ENCODE results near the gene RIPK3.

Gene RIPK3

DNA sequence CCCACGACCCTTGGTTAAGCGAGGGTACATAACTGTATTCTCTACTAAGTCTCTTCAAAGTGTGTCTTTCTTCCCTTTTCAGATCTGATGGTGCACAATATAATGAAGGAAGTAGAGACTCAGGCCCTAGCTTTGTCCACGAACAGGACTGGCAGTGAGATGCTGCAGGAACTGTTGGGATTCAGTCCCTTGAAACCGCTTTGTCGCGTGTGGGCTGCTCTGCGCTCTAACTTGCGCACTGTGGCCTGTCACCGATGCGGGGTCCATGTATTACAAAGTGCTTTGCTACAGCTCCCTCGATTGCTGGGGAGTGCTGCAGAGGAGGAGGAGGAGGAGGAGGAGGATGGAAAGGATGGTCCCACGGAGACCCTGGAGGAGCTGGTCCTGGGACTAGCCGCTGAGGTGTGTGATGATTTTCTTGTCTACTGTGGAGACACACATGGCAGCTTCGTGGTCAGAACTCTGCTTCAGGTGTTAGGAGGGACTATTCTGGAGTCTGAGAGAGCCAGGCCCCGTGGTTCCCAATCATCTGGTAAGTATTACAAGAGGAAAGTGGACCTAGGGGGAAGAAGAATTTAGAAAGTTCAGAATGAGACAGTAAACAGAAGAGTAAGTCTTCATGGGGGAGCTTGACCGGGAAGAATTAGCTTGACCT lies 39.3 kb downstream of the RIPK3 start:
- DNase-seq, result peak in 3 of 4 experiments; percentile 27 to 37 (median 35)

DNA sequence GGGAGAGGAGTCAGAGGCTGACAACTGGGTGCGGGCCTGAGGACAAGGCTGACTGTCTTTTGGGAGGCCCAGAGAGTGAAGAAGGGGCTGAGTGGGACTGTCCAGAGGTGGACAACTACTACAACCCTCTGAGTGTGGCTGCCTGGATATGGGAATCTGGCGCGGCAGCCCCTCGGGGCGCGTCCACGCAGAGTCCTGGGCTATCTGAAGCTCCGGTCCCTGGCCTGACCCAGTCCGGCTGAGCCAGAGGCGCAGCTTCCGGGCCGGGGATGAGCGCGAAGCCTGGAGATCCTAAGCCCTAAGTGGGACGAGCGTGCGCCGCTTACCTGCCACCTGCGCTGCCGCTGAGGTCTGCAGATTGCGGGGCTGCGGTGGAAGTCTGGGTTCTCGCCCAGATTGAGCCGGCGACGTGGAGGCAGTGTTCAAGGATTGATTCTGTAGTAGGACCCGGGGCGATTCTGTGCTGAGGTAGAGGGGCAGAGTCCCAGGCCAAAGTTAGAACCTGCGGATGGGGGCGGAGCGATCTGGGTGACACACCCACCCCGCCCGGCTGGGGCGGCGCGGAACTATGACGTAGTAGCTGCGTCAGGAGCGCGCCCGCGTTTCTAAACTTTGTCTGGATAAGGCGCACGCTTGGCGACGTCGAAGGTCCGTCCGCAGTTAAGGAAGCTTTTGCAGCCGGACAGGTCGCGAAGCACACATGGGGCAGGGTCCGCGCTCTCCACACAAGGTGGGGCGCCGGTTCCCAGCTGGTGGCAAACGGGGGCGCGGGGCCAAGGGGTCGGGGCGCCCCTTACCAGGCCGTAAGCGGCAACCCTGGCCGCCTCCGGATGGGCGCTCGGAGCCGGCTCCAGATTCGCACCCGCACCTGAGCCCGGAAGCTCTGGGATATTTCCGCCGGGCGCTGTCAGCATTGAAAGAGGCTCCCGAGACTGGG lies 40.3 kb downstream of the RIPK3 start, which contains the start of the genes DHRS1 and NOP9:
TSS of gene DHRS1 (minus strand) at position 526 of the 937 bp plus-strand sequence. CDS start 674 bp downstream, outside the sequence.
TSS of gene NOP9 (plus strand) at position 596 of the 937 bp plus-strand sequence. CDS start at position 701, 105 bp downstream.
- DNase-seq, result peak; percentile 94 to 97 (median 97)

DNA sequence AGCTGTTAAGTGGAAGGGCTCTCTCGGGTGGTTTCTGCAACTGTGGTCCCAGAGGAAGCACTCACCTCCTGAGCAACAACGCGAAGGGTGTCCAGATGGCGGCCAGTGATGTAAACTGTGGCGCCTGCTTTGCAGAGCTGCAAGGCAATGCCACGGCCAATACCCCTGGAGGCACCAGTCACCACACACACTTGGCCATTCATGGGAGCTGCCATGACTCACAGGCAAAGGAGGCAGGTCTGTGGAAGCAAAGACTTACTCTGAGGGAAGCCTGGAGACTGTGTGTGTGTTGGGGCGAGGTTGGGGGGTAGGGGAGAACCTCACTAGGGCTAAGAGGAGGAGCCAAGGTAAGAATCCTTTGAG lies 40.9 kb downstream of the RIPK3 start:
- peak; percentile 32 to 61 (median 36) for DNase-seq

DNA sequence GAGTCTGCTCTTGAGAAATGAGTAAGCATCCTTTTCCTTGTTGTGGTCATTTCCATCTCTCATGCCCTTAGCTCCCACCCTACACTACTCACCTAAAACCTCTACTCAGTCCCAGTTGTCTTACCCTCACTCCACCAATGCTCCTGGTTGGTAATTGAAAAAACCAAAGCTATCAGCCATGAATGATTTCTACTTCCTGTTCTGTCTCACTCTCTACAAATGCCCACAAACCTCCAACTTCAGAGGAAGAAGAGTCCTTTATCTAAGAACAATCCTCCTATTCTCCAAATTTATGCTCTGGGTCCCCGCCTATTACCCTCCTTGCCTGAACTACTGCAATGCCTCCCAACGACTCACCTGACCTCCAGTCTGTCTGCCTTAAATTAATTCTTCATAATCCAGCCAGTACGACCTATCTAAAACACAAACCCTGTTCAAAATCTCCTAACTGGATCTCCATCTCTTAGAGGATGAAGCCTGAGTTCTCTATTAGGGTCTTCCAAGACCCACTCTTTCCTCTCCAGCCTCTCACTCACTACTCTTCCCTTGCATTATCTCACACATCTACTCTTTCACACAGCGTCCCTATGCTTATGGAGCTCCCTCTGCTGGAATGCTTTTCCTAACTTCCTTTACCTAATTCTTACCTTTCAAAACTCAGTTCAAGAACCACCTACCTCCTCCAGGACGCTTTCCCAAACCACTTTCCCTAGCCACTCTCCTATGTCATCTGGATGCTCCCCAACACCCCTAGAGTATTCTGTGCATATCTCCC lies 42.4 kb downstream of the RIPK3 start:
- DNase-seq, result peak; percentile 38 to 64 (median 46)

DNA sequence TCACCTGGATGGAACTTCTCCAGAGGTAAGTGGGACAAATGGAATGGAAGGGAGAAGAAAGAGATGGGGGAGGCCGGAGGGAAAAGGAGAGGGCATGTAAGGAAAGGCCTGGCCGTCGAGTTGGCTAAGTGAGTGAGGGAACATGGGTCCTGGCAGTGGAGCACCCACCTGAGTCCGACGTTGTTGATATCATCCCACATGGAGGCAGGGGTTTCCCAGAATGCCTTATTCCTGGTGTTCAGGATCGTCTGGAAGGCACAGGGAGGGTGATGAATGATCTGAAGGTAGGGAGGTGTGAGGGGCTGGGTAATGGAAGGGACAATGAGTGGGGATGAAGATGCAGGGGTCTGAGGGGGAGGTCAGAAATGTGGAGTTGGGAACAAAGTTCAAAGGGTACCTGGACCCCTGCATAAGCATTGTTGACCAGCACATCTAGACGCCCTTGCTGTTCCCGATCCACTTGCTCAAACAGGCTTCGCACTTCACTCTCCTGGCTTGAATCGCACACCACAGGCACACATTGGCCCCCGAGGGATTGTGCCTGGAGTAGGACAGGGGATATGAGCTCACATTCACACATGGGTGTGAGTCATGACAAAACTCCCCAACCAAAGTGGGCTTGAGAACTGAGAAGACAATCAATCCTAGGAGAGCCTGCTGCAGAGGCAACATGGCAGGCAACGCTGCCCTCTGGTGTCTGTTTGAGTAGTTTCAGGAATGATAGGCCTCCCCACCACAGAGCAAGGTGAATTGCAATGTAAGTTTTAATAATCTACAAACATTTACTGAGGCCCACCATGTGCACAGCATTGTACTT lies 43.2 kb downstream of the RIPK3 start:
- peak; percentile 86 to 93 (median 90) for DNase-seq

DNA sequence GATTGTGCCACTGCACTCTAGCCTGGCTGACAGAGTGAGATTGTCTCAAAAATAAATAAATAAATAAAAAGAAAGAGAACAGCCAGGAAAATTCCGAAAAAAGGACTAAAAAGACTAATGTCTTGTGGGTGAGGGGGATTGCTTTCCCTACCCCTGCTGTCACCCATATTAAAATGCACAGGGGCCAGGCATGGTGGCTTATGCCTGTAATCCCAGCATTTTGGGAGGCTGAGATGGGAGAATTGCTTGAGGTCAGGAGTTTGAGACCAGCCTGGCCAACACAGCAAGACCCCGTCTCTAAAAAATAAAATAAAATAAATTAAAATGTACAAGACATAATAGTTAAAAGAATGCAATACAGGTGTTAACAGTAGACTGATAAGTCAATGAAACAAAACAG lies 46.3 kb downstream of the RIPK3 start:
- DNase-seq, result no peak

DNA sequence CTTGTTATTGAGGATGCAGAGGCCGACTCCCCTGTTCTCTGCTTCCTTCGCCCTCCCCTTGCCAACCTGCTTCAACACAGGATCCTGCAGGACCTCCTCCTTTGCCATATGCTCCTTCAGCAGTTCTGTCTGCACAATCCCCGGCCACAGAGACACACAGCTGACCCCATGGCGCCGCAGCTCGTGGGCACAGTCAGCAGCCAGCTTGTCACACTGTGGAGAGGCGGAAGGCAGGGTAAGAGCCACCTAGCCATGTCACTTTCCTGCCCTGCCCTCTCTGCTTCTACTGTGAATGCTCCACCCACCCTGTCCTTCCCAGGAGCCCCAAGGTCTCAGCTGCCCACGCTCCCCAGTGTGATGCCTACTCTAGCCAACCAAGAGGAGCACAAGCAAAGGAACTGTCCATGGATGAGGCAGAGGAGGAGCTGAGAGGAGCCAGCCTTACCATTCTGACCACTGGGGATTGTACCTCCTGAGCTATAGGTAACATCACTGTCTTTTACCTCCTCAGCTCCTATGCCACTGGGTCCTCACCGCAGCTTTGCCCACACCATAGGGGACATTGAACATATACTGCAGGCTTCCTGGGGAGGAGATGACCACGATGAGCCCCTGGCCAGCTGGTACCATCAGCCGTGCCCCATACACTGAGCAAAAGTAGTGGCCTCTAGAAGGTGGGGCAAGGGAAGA lies 47.5 kb downstream of the RIPK3 start:
- DNase-seq, result peak in 1 of 4 experiments; percentile 45

DNA sequence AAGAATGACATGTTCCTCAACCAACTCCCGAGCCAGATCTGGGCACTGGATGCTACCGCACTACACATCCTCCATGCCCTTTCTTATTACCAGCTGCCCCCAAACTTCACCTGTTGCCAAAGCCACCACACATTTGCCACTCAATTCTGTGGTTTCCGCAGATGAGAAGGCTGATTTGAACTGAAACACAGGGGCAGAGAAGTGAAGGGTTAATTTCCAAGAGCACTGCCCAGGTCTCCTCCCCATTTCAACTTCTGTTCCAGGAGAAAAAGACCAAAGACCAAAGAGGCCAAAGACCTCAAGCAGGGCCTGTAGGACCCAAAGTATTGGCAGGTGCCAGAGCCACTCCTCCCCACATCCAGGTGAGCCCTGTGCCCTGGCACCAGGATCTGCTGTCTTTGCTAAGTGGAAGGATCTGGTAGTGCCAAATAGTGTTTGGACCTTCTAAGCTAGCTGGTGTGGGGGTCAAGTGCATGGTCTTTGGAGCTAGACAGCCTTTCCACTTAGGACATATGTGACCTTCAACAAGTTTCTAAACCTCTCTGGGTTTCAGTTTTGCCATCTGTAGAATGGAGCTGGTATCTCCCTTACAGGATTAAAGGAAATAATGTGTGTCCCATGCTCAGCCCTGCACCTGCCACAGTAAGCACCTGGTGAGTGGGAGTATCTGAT lies 48.2 kb downstream of the RIPK3 start:
- no peak for DNase-seq

DNA sequence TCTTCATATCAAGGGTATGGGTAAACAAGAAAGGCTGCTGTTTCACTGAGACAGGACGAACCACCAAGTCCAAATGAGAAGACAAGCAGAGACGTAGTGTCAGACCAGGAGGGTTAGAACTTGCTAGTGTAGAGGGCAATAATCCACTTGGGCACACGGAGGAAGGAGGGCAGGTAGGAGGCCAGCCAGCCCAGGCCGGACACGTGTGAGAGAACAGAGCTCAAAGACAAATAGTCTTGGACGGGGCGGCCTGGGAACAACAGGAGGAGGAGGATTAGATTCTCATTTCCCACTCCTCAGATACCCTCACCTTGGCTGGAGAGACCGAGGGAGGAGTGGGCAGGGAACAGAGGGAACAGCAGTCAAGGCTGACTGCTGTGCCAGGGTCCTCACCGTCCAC lies 49.0 kb downstream of the RIPK3 start:
- no peak for DNase-seq

DNA sequence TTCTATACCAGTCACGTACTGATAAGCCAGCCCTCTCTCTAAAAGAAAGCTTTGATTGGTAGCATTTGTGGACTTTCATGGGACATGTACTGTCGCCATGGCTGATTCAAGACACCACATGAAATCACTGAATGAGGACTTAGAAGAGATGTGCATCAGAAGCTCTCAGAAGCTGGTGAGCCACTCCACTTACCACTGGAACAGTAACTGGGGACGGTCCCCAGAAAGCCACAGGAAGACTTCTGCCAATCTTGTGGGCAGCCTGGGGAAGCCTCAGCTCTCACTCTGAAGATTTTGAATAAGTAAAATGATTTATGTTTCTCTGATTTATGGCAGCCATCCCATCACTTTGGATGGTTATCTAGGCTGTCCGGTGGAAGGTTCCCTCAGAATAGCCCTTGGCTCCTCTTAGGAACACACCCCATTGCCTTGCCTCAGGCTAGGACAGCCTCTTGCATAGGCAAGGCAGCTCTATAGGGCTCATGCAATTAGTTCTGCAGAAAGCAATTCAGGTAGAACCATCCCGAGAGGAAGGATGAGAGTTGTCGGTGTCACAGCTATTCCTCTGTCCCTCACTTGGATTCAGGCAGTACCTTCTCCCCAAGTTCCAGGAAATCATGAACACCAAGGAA lies 50.0 kb downstream of the RIPK3 start:
- no peak for DNase-seq

DNA sequence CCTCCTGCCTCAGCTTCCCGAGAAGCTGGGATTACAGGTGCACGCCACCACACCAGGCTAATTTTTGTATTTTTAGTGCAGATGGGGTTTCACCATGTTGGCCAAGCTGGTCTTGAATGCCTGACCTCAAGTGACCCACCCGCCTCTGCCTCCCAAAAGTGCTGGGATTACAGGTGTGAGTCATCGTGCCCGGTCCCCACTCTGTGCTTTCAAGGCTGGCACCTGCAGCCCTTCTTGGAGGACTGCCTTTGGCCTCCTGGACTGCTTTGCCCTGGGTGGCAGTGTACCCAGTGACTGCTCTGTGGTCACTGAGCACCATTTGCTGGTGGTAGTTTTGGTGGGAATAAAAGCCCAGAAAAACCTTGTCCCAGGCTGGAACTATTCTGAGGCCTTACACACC lies 52.8 kb downstream of the RIPK3 start:
- DNase-seq, result no peak
